AG04449 (cell line): Measurements from ENCODE around the gene GAP43.

Experiments used
- CTCF ChIA-PET: fragments of 350-600 bp; formaldehyde crosslinking; extraction: SDS; loops from one replicate; lab custom pipeline; 2021; ENCODE audit warnings: antibody characterized with exemption; lab: Yijun Ruan, JAX
- POLR2A ChIA-PET: fragments of 400-600, 350-600 bp; formaldehyde crosslinking; extraction: SDS; loops from one replicate; lab custom pipeline; 2020; ENCODE audit warnings: antibody characterized with exemption, inconsistent platforms; lab: Yijun Ruan, JAX
- DNase-seq: peaks from one replicate; pipeline ENCODE4 v3.0.0-alpha.2; 2010; ENCODE audit warnings: low read depth, low spot score
- H3K4me3 ChIP-seq: 2 replicates; pipeline ENCODE4 v1.5.1; 2011; ENCODE audit warnings: low read depth, mild to moderate bottlenecking, control low read depth, low read length
- TF ChIP-seq, protein P1 (sequence below): IDR thresholded peaks from one replicate; pipeline ENCODE4 v1.5.1; 2011; ENCODE audit warnings: mild to moderate bottlenecking, moderate library complexity, low read length, control low read depth, inconsistent platforms; ENCODE audit not compliant: insufficient read depth; ENCODE audit errors: missing control alignments

GAP43 gene

GRCh38 chr3:115683305-115683704 is 60.0 kb downstream of the GAP43 start:
- ChIA-PET POLR2A (no interaction called here), CTCF (interaction anchor here (0.7 to 3.9 kb wide), 3 partner anchors 8 to 465 kb away, joined by 3 to 17 read pairs (median 3); no protein-coding TSS in a partner anchor)
- no peak for DNase-seq
- TF ChIP-seq, protein P1, sequence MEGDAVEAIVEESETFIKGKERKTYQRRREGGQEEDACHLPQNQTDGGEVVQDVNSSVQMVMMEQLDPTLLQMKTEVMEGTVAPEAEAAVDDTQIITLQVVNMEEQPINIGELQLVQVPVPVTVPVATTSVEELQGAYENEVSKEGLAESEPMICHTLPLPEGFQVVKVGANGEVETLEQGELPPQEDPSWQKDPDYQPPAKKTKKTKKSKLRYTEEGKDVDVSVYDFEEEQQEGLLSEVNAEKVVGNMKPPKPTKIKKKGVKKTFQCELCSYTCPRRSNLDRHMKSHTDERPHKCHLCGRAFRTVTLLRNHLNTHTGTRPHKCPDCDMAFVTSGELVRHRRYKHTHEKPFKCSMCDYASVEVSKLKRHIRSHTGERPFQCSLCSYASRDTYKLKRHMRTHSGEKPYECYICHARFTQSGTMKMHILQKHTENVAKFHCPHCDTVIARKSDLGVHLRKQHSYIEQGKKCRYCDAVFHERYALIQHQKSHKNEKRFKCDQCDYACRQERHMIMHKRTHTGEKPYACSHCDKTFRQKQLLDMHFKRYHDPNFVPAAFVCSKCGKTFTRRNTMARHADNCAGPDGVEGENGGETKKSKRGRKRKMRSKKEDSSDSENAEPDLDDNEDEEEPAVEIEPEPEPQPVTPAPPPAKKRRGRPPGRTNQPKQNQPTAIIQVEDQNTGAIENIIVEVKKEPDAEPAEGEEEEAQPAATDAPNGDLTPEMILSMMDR: no peak
- H3K4me3 ChIP-seq: no peak overlapping the region

- TF ChIP-seq, protein P1: no peak
- H3K4me3 ChIP-seq: no peak overlapping the region
- POLR2A ChIA-PET: no interaction called here
- CTCF ChIA-PET: interaction anchor here (0.7 to 3.9 kb wide), 3 partner anchors 8 to 465 kb away, joined by 3 to 17 read pairs (median 3); no protein-coding TSS in a partner anchor
- no peak for DNase-seq
Observed at GRCh38 chr3:115683773-115684172, 60.5 kb downstream of the GAP43 start.

- TF ChIP-seq, protein P1: no peak
- H3K4me3 ChIP-seq: no peak overlapping the region
- ChIA-PET CTCF (interaction anchor here (1.1 to 3.9 kb wide), 2 partner anchors 9 to 467 kb away, joined by 6 to 17 read pairs; no protein-coding TSS in a partner anchor), POLR2A (no interaction called here)
- DNase-seq: no peak
Observed at GRCh38 chr3:115685097-115685496, 61.8 kb downstream of the GAP43 start.

GRCh38 chr3:115687721-115688120 is 64.4 kb downstream of the GAP43 start:
- ChIA-PET POLR2A (no interaction called here), CTCF (interaction anchor here (1.1 to 3.1 kb wide), 3 partner anchors 13 to 96 kb away, joined by 3 to 10 read pairs (median 4); no protein-coding TSS in a partner anchor)
- TF ChIP-seq, protein P1: no peak
- DNase-seq: no peak
- H3K4me3 ChIP-seq: no peak overlapping the region

GRCh38 chr3:115688418-115688817 is 65.1 kb downstream of the GAP43 start:
- ChIA-PET CTCF (interaction anchor here (0.8 to 4.2 kb wide), 7 partner anchors 13 to 470 kb away, joined by 3 to 47 read pairs (median 3); no protein-coding TSS in a partner anchor), POLR2A (no interaction called here)
- TF ChIP-seq, protein P1: no peak
- no peak for DNase-seq
- H3K4me3 ChIP-seq: no peak overlapping the region

DNA sequence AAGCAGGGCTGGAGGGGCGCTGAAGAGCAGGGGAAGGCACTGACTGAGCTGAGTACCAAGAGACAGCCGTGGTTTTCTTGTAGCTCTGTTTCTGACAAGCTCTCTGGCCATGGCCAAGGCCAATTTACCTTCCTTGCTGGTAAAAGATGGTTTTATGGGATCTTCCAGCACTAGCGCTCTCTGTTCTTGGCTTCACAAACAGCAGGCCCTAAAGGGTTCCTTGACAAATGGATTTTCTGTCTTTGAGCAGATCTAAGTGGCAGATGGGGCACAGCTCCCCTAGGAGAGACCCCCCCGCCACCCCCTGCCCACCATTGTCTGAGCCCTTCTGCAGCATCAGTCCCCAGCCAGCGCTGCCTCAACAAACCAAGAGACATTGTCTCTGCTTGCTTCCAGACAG is 66.6 kb downstream of the GAP43 start:
- TF ChIP-seq, protein P1: no peak
- H3K4me3 ChIP-seq: no peak overlapping the region
- CTCF ChIA-PET: interaction anchor here (0.7 to 4.2 kb wide), 4 partner anchors 9 to 471 kb away, joined by 3 to 47 read pairs (median 3); no protein-coding TSS in a partner anchor
- no peak for DNase-seq
- POLR2A ChIA-PET: no interaction called here
